HG03139 (cell line): ENCODE measurements around the gene NPPA.
"Not testable (repeated sequence)": the region's sequence is repeated elsewhere in the genome, so short reads cannot be mapped to it uniquely, and the experiment has no call there.

Experiments used
- ATAC-seq: cut with Tn5 transposase; IDR thresholded peaks from one replicate; pipeline ENCODE4 v1.9.1; 2021; ENCODE audit not compliant: unreplicated experiment

NPPA gene

DNA sequence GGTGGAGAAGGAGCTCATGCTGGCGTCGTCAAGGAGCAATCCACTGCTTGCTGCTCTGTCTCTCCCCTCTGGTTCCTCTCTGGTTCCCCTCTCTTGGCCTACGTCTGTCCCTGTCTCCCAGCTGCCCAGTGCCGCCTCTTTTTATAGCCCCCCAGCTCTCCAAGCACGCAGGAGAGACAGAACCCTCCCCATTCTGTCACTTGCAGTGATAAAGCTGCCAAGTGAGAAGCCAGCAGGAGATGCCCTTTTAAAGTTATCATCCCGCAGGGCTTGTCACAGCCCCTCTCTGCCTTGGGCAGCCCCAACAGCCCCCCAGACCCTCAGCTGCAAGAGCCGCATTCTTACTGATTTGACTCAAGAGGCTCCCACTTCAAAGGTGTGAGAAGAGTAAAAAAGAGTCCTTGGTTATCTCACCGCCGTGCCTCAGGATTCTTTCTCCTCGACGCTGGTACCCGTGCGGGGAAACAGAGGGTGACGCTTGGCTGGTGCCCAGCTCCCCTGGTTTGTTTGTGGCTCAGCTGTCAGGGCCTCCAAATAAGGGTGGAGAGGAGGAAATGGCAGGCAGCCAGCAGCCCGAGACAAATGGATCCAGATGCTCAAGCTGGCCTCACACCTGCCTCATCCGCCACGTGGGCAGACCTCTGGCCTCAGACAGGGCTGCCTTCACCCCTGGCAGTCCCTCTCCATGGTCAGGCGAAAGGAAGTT is at the start of gene NPPA:
TSS of gene NPPA (minus strand) at position 117 of the 706 bp plus-strand sequence. CDS start at position 18, 99 bp downstream.
- ATAC-seq: no peak

DNA sequence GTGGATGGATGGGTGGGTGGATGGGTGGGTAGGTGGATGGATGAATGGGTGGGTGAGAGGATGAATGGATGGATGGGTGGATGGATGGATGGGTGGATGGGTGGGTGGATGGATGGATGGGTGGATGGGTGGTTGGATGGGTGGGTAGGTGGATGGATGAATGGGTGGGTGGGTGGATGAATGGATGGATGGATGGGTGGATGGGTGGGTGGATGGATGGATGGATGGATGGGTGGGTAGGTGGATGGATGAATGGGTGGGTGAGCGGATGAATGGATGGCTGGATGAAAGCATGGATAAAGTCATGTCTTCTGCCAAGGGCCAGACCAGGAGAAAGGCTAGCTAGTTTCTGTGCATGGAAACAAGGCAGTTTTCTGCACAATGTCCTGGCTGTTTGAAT is 46.9 kb upstream of the NPPA start:
- ATAC-seq: not testable (repeated sequence)

DNA sequence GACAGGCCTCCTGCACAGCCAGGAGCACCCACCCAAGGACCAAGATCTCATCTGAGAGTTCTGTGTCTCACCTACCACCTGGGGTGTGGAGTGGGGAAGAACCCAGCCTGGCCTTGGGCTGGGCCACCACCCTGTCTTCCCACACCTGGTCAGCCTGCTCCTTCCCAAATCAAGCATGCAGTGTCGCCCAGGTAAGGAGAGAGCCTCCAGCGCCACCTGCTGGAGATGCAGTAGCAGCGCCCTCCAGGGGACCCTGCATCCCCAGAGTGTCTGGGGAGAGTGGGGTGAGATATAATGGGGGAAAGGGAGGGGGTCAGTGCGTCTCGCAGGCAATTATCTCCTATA is 46.3 kb upstream of the NPPA start:
- no peak for ATAC-seq

DNA sequence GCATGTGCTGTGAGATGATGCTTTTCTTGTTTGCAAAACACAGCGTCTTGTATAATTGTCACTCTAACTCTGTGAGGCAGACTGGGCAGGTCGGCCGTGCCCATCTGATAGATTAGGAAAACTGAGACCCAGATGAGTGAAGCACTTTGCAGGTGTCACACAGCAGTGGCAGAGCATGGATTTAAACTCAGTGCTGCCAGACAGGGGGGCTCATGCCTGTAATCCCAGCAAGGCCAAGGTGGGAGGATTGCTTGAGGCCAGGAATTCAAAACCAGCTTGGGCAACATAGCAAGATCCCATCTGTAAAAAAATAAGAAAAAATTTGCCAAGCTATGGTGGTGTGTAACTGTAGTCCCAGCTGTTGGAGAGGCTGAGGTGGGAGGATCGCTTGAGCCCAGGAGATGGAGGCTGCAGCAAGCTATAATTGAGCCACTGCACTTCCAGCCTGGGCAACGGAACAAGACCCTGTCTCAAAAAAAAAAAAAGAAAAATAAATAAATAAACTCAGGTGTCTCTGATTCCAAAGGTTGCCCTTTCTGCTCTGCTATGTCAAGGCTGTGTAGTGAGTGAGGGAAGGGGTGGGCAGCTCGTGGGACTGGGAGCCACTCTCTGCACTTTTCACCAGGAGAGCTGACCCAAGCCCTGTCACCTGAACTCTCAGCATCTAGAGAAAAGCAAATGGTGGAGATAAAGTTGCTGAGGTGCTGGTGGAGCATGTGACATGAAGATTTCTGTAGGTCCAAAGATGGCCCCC is 44.0 kb upstream of the NPPA start:
- no peak for ATAC-seq

DNA sequence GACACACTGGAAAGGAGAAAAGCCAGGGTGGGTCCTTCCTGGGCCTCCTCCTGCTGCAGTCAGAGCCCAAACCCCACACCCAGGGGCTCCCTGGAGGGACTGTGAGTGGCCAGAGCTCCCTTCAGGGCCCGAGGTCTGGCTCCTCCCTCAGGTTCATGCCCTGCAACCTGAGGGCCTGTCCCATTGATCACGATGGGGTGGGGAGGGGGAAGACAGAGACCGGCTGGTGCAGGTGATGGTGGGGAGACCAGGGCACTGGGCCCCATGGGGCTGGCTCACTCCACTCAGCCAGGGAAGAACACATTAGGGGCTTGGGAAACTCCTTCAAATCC is 41.3 kb upstream of the NPPA start:
- ATAC-seq: no peak

DNA sequence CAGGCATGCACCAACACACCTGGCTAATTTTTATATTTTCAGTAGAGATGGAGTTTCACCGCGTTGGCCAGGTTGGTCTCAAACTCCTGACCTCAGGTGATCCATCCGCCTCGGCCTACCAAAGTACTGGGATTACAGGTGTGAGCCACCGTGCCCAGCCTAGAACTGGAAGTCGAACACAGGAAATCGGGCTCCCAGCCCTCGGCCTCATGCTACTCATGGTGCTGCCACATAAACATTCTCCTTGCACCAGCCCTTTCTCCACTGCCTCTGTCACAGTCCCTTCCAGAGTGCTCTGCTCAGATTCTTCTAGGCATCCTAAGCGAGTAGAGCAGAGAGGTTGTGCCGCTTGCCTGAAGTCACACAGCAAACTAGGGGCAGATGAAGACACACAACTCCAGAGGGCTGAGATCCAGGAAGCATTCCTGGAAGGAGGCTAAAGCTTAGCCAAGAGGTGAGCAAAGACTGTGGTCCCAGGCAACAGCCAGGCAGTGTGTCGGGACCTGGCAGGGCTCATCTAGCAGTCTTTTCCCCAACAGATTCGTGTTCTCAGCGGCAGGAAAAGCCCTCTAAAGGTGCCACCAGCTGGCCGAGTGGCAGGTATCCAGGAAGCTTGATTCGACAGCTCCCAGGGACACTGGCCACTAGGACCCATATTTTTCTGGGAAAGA is 40.8 kb upstream of the NPPA start:
- no peak for ATAC-seq

DNA sequence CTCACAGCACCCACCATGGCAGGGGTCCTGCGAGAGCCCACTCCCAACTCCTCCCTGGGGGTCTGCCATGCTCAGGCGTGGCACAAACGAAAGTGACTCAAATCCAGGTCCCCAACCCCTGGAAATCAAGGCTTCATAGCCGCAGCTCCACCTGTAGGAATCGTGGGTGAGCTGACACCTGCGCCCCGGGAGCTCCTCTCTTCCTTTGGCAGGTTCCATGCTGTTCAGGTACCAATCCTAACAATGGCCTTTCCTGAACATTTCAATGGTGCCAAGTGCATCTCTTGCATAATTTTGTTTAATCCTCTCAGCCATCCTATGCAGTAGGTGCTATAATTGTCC is 40.1 kb upstream of the NPPA start:
- no peak for ATAC-seq

DNA sequence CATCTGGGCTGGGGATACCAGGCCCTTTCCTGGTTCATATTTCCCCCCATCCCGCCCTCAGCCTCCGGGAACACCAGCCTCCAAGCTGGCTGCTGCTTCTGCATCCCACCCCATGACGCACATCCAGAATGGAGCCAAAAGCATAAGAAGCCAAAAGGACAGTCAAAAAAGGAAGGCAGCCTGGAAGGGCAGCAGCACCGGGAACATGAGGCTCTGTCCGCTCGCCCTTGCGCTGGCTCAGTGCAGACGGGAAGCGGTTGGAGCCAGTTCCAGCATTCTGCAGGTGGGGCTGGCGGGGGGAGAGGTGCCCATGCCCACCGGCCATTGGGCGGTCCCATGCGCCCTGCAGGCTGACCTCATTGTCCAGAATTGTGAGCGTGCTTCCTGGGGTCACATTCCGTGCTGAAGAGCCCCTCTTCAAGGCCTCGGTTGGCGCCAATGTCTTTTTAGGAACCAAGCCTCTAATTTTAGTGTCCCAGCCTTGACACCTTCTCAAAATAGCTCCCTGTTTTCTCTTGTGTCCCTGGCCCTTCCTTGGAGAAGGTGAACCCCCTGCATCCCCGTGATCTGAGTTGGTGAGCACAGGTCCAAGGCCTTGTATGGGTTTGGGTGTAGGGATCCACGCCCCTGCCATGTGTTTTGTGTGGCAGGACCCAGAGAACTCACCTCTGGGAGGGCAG is 39.5 kb upstream of the NPPA start:
- ATAC-seq: no peak

DNA sequence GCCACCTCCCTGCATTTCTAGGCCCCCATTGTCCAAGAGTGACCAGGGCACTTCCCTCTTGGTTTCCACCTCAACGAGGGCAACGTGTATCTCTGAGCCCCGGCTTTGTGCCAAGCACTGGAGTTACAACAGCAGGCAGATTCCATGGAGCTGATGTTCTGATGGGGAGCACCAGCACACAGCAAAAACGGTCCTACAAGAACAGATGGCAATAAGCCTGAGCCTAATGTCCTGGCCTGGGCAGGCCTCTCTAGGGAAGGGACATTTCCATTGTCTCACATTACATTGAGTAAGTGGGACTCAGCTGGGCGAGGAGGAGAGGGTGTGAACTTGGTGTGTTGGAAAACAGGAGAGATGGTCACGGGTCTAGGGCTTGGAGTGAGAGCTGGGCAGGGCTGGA is 38.3 kb upstream of the NPPA start:
- ATAC-seq: no peak

DNA sequence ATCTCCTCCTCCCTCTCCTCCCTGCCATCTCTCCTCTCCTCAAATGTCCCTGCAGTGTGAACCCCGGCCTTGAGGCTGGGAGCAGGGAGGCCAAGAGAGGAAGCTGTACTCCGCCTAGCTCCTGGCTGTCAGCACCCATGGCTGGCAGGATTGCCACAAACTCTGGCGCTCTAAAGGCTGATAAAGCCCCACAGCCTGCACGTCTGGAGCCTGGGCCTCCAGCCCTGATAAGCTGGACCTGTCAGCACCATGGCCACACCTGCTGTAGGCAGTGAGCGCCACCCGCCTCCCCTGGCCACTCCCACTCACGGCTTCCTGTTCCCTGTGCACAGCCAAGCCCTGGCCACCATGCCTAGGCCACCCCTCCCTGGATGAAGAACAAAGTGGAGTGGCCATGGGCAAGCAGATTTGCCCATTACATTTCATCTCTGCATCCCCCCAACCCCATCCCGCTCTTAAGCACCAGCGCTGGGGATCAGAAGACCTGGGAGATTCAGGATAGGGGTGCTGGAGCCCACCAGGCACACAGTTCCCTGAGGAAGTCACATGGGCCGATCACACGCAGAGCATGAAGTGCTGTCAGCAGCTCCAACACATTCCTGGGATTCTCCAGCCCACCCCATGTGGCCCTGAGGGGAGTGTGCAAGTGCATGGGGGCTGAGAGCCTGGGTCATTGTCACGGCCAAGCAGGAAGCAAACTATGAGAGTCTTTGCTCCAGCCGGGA is 35.4 kb upstream of the NPPA start:
- ATAC-seq: no peak

DNA sequence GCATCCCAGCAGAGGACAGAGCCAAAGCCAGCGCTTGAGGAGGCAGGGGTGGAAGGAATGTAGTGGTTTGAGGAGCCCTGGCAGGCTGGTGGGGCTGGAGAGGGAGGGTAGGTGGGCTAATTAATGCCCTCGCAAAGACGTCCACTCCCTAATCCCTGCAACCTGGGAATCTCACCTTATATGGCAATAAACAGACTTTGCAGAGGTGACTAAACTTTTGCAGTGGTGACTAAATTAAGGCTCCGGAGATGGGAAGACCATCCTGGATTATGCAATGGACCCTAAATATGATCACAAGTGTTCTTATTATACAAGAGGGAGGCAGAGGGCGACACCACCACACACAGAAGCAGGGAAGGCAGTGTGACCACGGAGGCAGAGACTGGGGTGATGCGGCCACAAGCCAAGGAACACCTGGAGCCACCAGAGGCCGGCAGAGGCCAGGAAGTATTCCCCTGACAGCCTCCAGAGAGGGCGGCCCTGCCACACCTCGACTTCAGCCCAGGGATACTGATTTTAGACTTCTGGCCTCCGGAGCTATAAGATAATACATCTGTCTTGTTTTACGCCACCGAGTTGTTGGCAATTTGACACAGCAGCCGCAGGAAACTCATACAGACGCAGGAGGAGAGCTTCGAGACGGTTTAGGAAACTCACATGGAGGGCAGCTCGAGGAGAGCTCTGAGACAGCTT is 34.3 kb upstream of the NPPA start:
- no peak for ATAC-seq

DNA sequence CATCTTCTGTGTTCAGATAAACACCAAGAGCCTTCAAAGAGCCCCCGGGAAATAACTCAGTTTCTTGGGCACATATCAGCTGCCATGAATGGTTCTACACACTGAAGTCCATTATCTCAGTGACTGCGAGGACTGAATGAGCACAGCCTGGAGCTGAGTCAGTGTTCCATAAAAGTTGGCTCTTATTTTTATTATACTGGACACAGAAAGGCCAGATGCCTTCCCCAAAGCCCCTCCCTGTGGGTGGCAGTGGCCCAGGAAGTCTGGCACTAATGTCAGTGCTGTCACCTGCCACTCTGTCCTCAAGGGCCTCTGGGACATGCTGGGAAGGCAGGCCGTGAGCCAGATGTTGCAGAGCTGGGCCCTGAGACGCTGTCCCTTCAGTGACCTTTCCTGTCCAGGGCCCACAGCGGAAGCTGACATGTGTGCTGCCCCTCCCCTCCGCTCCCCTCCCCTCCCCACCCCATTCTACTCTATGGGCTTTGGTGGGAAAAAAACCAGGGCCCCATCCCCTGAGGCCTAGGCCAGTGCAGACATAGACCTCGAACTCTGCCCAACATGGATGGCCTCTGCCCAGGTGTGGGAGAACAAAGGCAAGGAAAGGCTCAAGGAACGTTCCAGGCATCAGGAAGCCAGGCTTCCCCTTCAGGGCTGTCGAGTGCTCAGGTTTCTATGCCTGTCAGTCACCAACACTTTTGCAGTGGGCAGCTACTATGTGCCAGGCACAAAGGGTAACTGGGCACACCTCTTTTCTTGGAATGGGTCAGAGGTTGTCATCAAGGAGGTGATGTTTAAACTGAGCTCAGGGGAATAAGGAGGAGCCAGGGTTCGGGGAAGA is 33.5 kb upstream of the NPPA start:
- ATAC-seq: no peak

DNA sequence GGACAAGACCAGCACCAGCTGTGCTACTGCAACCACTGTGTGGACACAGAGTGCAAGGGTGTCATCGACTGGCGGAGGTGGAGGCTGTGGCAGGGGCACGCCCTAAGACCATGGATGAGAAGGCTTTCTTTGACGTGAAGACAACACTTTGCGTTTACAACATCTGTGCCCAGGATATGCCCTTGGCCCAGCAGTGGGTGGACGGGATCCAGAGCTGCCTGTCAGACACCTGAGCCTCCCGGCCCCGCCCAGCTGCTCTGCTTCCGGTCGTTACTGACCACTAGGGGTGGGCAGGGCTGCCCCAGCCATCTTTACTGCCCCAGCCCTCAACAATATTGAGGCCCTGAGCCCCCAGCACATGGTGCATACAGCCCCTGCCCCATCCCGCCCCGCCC is 32.6 kb upstream of the NPPA start:
- ATAC-seq: no peak

DNA sequence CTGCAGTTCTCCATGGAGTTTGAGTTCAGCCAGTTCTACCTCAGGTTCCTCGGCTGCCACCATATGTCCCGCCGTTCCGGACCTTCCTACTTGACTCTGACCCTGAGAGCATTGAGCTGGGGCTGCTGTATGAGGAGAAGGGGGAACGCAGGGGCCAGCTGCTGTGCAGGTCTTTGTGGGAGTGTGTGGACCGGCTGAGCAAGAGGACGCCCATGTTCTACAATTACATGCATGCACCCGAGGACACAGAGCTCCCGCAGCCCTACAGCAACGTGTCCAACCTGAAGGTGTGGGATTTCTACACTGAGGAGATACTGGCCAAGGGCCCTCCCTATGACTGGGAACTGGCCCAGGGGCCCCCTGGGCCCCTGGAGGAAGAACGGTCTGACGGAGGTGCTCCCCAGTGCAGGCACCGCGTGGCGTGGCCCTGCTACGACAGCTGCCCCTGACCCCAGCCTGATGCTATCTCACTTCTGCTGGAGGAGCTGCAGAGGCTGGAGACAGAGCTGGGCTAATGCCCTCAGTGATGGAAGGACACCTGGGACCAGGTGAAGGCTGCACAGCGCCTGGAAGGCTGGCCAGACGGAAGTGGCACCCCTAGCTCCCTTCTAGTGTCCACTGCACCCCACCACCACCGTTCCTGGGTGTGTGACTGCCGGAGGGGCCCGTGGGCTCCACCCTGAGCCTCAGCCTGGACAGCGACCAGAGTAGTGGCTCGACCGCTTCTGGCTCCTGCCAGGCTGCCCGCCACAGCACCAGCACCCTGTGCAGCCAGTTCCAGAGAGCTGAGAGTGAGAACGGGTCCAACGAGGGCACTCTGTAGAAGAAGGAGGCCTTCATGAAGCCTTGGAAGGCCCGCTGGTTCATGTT is 32.0 kb upstream of the NPPA start:
- ATAC-seq: no peak

DNA sequence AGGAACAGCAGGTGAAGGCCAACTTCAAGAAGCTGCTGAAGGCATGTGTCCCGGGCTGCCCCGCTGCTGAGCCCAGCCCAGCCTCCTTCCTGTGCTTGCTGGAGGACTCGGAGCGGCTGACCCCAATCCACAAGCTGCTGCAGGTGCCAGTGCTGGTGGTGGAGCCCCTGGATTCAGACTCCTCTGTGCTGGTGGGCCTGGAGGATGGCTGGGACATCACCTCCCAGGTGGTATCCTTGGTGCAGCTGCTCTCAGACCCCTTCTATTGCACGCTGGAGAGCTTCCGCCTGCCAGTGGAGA is 31.3 kb upstream of the NPPA start:
- no peak for ATAC-seq

DNA sequence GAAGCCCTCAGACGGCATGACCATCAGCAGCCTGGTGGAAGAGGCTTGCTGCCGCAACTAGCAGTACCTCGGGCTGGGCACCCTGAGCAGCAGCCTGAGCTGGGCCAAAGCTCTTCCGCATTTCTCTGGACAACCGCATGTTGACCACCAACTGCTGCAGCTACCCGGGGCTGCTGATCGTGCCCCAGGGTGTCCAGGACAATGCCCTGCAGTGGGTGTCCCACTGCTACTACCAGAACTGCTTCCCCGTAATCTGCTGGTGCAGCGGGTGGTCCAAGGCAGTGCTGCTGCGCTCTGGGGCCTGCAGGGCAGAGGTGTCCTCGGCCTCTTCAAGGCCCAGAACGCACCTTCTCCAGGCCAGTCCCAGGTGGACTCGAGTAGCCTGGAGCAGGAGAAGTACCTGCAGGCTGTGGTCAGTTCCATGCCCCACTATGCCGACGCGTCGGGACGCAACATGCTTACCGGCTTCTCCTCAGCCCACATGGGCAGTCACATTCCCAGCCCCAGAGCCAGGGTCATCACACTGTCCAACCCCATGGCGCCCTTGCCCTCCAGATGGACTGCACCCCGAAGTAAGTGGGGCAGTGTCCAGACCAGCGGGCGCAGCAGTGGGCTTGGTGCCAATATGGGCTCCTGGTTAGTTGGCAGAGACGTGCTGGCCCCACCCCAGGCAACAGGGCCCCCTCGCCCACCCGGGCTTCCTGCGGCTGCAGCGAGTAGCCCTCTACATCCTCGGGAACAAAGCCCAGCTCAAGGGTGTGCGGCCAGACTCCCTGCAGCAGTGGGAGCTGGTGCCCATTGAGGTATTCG is 30.7 kb upstream of the NPPA start:
- ATAC-seq: no peak

DNA sequence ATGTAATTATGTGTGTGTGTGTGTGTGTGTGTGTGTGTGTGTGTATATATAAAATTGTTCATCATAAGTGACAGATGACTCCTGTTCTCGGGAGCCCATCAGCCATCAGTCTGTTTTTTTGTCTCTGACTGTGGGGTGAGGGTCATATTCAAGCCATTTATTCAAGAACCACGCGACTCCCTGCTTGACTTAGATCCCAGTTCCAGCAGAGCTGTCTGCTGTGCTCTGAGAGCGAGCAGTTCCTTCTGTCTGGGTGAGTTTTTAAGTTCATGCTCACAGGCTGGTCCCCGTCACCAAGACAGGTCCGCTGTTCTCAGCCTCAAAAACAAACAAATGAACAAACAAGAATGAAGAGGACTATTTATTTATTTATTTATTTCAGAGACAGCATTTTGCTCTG is 29.5 kb upstream of the NPPA start:
- ATAC-seq: no peak

DNA sequence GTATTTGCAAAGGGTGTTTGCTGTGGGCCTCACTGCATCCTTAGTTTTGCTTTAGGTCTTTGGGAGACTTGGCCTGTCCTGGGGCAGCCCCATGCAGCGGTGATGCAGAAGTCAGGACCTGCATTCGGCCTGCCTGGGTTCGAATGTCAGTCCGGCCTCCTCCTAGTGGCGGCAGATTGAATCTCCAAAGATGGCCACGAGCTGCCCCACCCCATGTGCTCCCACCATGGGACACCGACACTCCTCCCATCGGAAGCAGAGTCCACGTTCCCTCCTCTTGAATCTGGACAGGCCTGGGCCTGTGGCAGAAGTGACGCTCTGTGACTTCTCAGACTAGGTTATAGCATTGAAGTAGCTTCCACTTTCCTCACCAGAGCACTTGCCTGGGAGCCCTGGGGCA is 27.5 kb upstream of the NPPA start:
- ATAC-seq: no peak
